Fibroblast of skin of back (primary cell): ENCODE measurements around the gene SSBP2.

ENCODE experiments used
- DNase-seq: peaks from one replicate; pipeline ENCODE4 v3.0.0-alpha.2; 2013

SSBP2 gene

DNA sequence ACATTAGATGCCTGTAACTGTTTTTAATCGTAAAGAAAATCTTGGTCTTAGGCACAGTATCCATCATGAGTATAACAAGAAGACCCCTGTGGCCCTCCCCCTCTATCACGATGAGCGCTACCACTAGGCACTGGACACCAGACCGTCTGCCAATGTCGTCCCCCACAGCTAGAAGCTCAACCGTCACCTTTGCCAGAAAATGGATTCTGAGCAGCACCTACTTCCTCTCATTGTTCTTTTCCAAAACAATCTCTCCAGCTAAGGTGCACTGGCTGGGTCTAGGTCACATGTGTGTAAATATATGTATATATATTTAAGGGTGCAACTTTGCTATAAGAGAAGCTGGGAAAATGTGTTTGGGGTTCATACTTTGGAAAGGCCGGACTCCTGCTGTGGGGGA lies 15.7 kb upstream of the SSBP2 start:
- no peak for DNase-seq

DNA sequence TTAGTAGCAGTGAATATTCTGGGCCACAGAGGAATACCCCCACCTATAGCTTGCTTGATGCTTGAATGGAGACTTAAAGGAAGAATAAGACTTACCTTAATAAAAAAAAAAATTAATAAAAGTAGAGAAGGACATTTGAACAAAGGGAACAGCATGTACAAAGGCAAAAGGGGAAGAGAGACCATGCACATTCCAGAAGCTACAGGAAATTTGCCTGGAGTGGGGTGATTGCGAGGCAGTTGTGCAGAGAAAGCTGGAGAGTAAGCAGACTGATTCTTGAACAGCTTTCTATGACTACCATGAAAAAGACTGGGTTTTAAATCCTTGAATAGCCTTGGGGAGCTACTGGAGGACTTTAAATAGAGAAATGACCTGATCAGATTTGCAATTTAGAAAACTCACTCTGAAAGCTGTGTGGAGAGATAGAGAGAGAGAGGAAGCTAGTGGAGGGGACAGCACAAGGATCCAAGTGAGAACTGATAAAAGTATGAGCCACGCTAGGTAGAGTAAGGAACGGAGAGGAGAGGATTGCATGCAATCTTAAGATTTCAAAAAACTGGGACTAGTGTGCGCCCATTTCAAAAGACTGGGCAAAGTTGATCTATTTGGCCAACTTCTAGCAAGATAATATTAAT lies 12.5 kb upstream of the SSBP2 start:
- DNase-seq, result no peak

DNA sequence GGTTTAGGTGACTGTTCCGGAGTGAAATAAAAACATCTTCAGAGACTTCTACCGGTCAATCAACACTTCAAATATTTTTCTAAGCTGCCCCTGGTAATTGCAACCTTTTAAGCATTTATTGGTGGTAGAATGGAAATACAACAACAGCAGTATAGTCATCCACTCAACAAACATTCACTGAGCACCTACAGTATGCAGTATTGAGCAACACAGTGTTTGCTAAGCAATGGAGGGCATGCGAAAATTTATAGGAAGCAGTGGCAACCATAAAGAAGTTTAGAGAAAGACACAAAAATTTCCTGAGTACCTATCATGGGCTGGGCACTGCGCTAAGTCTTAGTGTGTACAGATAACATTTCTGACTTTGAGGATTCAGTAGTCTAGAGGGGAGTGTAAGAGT lies 12.0 kb upstream of the SSBP2 start:
- DNase-seq, result no peak

DNA sequence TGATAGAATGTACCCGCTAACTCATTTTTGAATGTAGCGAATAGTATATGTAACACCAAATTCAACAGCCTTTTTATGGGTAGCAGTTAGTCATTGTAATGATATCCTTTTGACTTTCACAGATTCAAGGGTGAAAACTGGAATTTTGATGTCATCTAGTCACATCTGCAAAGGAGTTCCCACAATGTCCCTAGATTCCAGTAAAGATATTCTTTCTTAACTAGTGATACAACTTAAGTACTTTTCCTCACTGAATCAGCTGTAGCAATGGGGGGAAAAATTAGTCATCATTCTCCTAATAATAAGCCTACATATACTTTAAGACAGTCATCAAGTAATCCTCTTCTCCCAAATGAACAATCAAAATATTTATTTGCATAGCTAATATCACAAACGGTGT lies 11.5 kb upstream of the SSBP2 start:
- peak; percentile 46 for DNase-seq

DNA sequence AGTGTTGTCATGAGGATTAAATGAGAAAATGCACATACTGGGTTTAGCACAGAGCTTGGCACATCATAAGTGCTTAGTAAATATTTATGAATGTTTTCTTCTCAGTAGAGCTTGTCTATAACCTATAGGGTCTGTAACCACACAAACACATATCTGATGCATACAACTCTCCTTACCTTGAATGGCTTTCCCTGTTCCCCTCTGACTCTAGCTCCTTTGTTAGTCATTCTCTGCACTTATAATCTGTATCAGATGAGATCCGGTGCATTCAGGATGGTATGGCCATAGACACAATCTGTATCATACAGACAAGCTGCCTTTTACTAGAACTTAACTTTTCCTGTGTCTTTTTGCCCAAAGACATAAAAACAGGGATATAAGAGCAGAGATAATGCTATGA lies 11.1 kb upstream of the SSBP2 start:
- DNase-seq, result no peak

DNA sequence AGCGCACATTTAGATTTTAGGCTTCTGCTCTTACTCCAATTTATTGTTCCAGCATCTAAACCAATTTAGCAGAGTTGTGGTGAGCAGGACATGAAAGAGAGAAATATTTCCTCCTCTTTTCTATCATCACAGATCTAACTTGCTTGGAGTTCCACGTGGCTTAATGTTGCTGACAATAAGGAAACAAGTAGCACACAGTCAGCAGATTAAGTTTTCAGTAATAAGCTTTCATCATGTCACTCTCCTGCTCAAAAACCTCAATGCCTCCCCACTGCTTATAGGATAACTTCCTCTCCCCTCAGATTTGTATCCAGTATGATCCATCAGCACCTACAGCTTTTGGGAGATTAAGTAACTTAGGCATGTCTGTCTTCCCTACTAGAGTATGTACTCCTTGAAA lies 10.4 kb upstream of the SSBP2 start:
- no peak for DNase-seq

DNA sequence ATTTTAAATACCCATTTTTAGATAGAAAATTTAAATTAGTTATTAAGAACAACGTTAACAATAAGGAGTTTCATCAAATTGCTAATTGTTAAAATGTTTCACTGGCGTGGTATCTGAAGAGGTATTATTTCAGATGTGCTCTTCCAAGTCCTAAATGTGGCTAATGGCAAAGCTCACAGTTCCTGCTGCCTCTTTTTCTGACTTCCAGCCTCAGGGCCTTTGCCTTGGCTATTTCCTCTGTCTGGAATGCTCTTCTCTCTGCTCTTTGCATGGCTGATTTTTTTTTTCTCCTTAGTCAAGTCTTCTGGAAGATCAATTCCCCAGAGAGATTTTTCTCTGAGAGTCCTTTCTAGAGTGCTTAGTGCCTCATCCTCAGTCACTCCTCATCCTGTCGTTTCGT lies 9.6 kb upstream of the SSBP2 start:
- peak; percentile 87 for DNase-seq

DNA sequence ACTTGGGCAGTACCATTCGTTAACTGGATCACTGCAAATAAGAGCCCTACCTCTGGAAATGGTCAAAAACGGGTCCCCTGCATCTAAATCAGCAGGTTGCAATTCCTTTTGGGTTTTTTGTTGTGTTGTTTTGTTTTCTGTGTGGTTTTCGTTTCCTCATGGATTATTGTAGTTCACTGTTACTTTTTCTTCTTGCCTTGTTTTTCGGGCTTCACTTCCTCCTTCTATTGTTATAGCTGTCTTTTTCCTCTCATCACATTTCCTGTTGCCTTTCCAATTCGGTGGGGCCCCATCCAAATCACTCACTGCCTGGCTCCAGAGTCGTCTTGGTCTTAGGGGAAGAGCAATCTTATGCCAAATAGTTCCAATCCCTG lies 8.7 kb upstream of the SSBP2 start:
- no peak for DNase-seq

DNA sequence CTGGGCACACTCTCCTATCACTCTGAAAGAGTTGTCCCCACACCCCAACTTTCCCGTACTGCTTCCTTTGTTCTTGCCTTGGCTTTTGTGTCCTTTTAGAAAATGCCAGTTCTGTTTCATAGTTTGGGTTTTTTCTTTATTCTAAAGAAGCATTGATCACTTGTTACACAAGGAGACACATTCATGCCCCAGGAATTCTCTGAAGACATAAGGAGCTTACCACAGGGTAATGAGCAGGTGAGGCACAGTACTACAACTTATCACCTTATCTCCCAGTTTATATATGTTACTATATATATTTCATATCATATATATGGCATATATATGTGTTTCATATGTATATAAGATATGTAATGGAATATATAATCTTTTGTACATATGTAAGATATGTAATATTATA lies 6.5 kb upstream of the SSBP2 start:
- no peak for DNase-seq

DNA sequence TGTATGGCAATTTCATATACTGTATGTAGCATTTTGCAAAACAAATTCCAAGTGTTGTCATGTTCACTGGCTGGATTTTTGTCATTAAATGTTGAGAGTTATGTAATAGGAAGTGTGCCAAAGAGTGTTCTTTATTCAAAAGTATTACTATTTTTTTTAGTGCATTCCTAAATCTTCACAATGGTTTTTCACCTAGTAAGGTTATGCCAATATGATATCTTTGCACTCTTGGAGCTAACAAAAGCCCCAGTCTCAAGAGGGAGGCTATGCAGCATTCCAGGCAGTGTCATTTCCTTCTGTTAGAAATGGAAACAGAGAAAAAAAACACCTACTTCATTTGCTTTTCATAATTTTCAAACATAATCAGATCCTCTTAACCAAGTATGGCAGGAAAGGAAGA lies 5.1 kb upstream of the SSBP2 start:
- DNase-seq, result no peak

DNA sequence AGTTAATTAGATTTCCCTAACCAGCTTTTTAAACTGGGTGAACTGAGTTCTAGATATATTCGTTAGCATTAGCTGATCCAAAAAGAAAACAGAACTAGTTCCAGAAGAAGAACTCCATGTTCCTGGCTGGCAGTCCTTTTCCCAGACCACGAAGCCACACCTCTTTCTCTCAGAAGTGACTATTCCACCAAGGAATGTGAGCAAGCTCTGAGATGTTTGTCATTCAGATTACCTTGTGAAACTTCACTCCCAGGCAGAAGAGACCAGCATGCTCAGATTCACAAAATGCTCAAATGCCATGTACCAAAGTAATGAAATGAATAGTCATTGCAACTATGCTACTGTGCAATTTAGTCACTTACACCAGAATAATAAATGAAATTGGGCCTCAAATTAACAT lies 4.4 kb upstream of the SSBP2 start:
- DNase-seq, result peak; percentile 95

DNA sequence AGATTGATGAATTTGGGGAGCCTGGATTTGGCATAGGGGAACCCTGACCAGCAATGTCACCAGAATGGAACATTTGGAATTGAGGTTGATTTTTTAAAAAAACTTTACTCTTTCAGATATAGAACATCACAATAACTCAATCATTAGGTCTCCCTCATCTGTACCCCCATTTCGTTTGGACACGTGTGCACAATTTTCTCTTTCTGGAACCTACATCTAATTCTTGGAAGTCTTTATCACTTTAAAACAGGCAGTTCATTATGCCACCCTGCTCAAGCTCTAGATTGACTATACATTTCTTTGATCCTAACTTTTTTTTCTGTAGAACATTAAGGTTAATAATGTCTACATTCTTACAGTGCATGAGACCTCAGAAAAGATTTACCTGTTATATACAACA lies 3.7 kb upstream of the SSBP2 start:
- DNase-seq, result no peak

DNA sequence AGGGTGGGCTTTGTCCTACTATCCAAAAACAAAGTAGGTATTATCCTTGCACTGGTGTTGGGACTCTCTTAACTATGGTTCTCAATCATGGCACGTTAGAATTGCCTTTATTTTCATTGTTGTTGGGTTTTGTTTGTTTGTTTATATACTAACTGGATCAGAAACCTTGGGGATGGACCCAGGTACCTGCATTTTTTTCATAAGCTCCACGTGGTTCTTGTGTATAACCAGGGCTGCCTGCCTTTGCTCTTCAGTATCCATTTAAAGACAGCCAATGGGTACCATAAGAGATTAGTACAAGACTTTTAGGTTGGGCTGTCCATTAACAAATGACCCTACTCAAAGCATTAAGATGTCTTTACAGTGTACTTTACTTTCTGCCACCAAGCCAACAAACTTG lies 2.5 kb upstream of the SSBP2 start:
- no peak for DNase-seq

DNA sequence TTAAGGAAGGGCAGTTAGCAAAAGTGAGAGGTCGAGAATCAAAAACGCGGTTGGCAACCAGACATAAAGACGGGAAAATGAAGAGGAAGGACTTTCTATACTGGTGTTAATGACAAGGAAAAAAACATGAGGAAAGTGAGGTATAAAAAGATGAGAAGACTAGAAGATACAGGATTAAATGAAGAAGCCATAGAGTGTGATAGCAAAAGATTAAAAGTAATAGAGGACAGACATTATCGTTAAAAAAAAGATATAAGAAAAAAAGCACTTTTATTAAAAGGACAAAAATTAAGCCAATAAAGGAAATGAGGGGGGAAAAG lies 1.7 kb upstream of the SSBP2 start:
- DNase-seq, result no peak

DNA sequence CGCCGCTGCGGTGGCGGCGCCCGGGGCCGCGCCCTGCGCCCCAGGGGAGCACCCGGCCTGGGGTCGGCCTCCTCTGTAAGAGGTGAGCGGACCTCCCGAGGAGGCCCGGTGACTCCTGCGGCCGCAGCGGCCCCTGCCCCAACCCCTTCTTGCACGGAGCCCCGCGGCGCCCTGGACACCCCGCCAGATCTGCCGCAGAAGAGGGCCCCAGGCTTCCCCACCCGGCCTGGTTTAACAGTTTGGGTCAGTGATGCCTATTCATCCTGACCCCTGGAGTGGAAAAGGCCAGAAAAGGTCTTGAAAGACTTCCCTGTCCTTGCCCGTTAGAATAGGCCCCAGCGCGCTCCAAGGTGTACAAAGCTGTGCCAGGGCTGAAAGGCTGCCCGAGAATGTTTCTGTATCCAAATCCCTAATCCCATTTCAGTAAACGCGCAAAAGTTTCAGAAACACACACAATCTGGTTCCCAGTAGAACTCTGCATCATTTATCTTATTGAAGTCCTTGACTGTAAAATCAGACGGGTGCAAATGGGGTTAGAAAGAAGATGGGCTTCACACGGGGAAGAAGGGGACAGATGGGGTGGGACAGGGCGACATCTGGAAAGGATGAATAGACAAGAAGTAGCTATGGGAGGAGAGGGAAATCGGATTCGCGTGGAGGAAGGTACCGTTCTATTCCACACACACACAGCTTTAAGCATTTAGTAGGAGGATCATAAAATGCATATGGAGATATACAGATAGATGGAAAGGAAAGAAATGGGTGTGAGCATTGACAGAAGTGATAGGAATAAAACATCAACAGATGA lies 1.1 kb upstream of the SSBP2 start:
- no peak for DNase-seq

DNA sequence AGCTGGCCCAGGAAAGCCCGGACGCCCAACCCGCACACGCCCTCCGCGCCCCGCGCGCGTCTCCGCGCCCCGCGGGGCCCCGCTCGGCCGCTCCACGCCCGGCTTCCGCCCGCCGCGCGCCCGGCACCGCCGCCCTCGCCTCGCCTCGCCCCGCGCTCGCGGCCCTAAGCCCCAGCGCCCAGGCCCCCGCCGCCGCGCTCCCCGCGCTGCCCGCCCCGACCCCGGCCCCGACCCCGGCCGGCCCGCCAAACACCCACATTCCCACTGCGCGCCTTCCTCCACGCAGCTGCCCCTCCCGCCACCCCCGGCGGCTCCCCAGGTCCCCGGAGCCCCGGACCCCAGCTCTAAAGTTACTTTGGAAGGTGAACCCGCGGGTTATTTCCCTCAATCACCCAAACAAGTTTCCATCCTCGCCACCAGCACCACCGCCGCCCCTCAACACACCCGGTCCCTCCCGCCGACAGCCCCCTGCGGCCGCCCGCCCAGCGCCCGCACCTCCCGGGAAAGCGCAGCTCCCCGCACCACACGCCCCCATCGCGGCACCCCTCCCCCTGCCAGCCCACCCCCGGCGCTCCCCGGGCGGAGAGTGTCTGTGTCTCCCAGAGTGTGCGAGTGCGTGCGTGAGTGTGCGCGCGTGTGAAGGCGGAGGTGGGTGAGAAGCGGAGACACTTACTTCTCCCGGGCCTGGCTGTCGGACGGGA lies 439 bp downstream of the SSBP2 start:
- no peak for DNase-seq

DNA sequence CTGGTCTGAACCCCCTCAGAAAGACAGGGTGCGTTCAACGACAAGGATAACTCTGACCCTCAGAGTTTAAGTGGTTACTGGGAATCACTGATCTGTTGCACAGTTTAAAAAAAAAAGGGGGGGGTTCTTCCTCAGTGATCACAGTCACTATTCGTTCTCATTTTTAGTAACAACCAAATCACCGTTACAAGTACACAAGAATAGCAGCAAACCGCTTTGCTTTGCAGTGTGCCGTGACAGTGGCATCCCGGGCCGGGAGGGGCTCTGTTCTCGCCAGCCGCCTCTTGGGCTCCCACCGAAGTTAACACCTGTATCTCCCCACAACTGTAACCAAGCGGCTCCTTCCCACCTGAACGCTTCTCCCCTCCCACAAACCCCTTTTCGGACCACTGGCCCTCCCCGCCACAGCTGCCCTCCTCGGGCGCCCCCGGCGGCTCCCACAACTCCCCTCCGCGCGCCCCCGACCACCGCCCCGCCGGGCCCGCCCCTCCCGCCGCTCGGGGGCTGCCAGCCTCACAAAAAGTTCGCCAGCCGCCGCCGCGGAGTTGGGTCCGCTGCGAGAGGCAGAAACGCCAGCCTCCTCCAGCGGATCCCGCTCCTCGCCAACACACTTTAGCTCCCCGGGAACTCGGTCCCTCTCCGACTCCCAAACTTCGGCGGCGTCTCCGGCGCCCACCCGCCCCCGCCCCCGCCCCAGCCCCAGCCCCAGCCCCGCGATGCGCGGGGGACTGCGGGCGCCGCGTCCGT lies 1.2 kb downstream of the SSBP2 start:
- no peak for DNase-seq

DNA sequence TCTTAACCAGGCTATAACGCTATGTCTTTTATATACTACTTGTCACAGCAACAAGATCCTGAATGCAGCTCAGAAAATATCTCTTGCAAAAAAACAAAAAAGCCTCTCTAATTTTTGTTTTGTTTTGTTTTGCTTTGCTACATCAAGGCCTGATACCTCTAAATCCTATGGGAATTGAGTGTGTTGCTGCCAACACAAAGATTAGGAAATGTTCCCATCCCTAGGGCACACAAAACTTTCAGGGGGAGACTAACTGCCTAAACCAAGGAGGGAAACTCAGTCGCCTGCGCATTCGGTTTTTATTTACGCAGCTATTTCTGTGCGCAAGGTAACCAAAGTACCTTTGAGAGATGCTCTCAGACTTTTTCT lies 1.7 kb downstream of the SSBP2 start:
- no peak for DNase-seq

DNA sequence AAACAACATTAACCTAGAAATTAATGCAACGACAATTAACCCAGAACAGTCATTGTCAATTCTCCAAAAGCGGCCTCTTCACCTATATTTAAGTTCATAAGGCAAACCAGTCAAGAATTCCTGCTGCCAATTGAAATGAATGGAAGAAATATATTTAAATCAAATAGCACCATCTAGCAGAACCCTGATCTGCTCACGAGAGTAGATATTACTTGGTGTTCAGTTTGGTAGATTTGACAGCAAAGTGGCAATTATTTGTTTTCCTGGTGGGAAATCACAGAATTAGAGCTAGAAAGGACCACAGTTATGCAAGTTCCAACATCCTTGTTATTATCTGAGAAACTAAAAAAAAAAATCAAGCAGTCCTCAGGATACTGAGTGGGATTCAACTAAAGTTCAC lies 2.3 kb downstream of the SSBP2 start:
- DNase-seq, result no peak

DNA sequence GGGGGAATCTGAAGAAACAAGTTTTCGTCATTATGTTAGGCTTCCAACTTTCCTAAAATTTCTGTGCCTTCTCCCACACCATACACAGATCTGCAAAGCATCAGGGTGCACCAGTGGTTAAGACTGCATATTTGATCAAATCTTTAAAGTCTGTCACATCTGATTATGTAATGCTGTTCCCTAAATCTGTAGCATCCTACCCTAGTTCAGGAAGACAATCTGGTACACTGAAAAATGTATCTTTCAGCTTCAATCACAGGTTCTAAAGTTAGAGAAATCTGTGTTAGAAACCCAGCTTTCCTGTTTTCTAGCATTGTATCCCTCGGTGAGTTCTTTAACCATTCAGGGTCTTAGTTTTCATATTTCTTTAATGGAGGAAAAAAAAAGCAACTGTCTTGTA lies 3.9 kb downstream of the SSBP2 start:
- no peak for DNase-seq

DNA sequence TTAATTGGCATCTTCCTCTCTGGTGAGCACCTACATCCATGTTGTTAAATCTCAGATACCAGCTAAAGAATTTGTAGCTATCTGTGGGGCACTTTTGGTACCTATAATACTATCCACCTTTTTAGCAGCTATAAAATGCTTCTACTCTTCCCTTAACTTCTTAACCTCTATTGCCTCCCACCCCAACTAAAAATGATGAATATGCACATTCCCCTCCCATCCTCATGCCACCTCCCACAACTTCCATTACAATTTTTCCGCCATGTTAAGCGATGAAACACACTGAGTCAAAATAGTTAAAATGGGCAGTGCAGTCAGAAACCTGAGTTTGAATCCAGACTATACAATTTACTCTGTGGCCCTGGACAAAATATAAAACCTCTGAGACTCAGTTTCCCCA lies 10.1 kb downstream of the SSBP2 start:
- DNase-seq, result no peak

DNA sequence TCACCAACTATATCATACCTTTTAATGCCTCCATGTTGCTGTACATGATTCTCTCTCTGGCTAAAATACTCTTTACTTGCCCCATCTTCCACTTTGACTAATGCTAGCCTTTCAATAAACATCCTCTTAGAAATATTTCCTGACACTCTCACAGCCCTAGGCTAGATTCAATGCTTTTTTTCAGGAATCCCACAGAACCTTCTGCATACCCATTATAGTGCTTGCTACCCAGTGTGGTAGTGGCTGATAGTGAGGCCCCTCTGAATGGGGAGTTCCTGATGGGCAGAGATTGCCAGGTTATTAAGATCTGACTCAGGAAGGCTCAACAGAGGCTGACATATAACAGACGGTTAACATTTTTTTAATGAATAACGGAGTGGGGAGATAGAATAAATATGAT lies 11.6 kb downstream of the SSBP2 start:
- DNase-seq, result no peak

DNA sequence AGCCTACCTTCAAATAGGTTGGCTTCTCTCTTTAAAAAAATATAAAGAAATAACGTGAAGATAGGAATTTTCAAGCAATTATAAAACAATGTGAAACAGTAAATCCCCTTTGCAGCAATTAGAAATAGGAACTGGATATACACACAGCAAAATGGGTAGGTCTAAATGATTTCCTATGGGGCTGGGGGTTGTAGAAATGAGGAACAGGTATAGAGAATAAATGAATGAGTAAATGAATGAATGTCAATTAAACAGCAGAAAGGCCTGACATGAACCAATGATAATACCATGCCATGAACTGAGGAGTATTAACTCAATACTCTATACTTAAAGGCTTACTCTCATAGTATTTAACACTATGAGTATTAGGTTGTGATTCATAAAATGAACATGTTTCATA lies 21.6 kb downstream of the SSBP2 start:
- DNase-seq, result no peak

DNA sequence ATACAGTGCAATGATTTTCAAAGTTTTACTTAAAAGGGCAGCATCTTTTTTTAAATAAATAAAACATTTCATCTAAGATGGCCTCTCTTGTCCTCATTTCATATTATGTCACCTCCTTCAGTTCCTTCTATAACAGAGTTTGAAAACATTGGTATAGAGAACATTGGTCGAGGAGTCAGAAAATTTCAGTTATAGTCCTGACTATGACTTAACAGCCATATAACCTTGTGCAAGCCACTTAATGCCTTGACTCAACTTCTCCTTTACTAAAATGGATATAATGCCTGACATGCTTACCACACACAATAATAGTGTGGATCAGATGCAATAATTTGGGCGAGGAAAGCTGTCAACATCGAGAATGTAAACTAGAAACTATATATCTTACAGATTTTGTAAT lies 22.6 kb downstream of the SSBP2 start:
- no peak for DNase-seq
